ENCODE data around the gene VRK1.

Gene VRK1

DNA sequence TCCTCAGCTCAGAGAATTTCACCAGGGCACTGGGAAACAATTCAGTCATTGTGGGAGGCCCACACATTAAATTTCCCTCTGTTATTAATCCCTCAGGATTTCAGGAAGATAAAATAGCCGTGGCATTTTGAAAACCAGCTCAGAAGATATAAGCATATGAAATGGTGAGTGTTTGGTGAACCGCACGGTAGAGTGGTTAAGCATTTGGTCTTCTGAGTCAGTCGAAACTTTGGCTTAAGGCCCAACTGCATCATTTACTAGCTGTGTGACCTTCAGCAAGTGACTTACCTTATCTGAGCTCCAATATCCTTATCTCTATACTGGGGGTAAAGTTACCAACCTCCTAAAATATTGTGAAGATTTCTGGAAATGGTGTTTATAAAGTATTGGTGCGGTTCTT lies 5.2 kb upstream of the VRK1 start:
- DNase-seq, result no peak

DNA sequence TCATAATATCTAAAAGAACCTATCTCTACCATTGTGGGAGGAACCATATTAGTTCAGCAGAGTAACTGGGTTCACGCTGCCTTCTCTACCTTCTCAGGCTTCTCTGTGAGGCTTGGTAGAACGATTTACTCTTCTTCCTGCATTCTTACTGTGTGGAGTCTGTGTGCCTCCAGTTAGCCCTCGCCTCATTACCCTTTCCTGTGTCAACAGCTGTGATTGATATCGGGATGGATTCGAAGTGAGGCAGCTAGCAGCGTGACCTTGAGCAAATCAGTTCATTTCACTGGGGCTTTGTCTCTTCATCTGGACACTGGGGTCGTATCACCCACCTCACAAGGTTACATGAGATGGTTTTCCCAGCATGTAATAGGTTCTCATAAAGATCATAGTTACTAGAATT lies 4.6 kb upstream of the VRK1 start:
- no peak for DNase-seq

DNA sequence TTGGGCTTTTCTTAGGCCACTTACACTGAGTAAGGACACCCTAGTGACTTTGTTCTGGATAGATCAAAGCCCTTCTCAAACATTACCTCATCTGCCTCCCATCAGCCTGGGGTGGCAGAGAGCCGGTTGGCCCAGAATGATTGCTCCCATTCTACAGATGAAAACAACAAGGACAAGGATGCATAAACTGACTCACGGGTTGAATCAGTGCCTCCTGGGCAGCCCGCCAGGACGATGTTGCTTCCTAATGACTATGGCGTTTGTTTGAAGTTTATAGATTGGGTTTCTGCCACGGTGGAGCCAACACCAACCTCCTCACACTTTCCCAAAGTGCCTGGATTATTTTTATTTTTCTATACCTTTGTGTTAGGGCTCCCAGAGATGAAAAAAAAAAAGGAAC lies 3.6 kb upstream of the VRK1 start:
- DNase-seq, result no peak

DNA sequence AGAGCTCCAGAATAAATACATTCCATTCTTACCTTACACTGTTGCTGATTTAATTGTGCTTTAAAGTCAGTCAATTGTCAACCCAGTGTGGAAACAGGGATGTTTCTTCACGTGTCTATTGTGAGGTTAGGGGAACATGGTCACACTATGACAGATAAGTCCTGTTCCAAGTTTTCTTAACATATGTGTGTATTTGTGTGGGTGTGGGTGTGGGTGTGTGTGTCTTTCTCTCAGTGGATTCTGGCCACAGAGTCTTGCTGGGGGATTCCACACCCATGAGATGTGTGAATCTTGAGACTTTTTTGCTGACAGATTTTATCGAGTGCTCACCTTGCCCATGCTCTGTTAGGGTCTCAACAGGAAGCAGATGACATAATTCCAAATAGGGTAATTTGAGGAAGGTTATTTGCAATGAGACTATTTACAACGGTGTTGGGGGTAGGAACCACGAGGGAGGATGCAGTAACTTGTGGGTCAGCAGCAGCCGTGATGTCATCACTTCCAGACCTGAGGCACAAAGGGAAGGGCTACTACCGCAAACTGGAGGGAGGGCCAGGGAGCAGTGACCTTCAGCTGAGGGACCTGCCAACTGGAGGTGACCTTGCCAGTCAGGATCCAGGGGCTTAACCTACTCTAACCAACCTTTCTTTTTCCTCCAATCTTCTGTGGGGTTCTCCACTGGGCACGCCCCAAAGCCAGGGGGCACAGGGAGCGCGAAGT lies 1.9 kb upstream of the VRK1 start:
- no peak for DNase-seq

DNA sequence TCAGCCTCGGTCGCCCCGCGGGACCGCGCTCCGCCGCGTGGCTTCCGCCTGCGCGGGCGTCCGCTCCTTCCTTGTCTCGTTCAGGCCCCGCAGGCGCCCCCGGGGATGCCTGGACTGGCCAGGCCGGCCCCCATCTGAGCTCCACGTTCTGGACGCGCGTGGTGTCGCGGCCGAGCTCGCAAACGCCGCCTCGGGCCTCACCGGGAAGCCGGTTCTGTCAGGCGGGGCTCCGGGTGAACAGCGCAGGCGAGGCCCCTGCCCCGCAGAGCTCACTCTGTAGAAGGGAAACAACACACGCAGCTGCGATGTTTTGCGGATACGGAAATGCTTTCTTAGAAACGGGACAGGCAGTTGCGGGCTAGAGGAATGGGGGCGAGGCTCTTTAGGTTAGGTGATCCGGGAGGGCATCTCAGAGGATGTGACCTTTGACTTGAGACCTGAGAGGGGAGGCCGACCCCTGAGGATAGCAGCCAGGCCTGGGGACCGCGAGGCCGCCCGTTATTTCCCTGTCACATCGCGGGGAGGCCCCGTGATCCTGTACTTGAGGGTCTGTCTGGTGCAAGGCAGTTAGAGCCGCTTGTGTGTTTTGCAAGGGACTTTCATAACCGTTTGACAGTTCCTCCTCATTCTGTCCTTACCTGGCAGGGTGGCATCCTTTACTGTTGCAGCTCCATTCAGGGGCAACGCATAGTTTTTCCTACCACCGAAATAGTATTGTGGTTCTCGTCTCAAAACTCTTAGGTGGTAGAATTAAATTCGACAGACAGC lies 584 bp downstream of the VRK1 start:
- DNase-seq, result no peak

DNA sequence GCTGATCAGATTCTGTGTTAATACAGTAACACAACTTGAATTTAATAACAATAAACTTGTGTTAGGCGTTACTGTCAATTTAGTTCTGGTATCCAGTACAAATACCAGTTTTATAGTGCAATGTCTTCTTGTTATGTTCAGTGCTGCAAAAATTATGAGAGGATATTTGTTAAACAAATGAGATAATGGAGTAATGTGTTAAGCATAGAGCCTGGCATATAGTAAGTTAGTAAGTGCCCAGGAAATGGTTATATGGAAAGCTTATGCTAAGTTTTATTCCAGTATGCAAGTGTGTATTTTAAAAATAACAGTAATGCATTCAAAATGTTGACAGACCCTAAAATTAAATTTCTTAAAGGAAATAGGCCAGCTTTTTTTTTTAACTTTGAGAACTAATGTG lies 1.8 kb downstream of the VRK1 start:
- DNase-seq, result no peak

DNA sequence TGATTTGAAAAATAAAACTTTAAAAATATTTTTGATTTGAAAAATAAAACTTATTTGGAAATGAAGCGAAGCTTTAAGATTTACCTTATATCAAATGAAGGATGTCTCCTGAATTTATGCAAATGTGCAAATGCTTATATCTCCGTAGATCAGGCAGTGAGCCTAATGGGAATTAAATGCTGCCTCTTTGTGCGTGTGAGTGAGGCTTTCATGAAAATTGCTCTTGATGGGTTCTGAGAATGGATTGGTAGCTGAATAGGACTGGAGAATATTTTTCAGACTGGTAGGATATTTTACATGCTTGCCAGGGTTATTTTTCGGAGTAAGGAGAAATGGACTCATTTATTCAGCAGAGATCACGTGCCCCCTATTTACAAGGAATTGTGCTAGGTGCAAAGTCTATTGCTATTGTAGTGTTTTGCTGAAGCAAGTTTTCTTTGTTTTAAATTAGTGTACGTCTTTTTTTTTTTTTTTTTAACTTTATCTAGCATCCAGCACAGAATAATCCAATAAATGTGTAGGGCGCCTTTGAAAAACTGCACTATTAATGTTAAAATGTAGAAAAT lies 2.4 kb downstream of the VRK1 start:
- DNase-seq, result no peak

DNA sequence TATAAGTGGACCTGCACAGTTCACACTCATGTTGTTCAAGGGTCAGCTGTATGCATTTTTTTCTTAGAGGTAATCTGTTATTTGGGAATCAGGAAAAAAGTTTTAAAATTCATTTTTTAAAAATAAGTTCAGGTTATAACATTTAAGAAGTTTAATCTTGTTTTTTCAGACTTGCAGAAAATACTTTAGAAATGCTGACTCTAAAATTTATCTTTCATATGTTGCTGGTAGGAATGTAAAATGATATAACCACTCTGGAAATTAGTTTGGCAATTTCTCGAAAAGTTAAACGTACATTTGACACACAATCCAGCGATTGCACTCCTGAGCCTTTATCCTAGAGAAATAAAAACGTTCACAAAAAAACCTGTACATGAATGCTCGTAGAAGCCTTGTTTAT lies 4.7 kb downstream of the VRK1 start:
- DNase-seq, result no peak

DNA sequence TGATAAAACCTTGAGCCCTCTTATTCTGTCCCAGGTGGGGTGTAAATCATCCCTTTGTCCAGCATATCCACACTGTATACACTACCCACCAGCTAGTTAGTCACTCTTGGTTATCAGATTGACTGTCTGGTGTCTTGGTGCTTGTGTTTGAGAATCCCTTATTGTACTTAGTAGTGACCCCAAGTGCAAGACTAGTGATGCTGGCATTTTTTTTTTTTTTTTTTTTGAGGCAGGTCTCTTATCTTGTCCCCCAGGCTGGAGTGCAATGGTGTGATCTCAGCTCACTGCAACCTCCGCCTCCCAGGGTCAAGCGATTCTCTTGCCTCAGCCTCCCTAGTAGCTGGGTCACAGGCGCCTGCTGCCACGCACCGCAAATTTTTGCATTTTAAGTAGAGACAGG lies 5.8 kb downstream of the VRK1 start:
- no peak for DNase-seq

DNA sequence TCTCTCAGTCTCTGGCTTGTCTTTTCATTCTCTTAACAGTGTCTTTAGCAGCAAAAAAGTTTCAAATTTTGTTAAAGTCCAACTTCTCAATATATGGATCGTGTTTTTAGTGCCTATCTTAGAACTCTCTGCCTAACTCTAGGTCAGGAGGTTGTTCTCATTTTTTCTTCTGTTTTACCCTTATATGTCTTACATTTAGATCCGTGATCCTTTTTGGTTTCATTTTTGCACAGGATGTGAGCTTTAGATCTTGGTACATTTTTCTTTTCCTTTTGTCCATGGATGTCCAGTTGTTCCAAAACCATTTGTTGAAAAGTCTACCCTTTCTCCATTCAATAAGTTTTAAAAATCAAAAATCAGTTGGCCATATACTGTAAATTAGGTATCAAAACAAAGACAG lies 6.8 kb downstream of the VRK1 start:
- DNase-seq, result no peak

DNA sequence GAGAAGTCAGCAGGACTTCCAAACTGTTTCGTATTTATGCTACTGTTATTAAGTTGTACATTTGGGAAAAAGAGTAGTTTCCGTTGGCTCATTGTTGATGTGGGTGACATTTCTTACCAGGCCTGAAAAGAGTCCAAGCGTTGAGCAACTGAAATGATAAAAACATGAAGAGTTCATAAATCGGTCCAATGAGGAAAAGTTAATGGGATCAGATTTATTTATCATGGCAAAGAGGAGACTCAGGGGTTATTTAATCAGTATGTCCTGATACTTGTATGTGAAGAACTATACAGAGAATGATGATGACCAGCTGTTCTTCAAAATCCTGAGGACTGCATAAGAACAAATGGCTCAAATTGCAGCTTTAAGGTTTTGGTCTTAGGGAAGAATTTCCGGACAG lies 7.7 kb downstream of the VRK1 start:
- DNase-seq, result no peak

DNA sequence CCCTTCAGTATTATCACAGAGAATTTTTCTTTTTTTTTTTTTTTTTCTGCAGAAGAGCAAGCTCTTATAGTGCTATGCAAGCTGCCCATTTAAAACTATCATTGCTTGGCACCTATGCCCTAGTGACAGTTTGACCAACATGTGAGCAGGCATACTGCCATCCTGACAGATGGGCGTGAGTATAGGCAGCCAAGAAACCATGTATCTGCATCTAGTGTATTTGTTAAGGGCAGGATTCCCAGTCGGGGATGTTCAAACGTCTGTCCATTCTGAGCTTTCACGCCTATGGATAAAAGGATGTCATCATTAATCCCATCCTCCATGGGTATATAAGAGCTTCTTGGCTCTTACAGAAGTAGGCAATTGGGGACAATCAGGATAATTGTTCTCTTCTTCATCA lies 8.8 kb downstream of the VRK1 start:
- DNase-seq, result peak; percentile 56

DNA sequence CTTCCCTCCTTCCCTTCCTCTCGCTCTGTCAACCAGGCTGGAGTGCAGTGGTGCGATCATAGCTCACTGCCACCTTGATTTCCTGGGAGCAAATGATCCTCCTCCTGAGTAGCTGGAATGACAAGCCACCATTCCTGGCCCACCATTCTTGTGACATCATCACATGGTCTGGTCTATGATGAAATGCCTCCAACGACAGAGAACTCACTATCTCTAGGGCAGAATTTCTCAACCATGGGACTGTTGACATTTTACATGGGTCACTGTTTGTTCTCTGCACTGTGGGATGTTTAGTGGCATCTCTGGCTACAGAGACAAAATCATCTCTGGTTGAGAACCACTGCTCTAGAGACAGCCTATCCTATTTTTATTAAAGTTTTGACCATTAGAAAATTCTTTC lies 9.7 kb downstream of the VRK1 start:
- no peak for DNase-seq

DNA sequence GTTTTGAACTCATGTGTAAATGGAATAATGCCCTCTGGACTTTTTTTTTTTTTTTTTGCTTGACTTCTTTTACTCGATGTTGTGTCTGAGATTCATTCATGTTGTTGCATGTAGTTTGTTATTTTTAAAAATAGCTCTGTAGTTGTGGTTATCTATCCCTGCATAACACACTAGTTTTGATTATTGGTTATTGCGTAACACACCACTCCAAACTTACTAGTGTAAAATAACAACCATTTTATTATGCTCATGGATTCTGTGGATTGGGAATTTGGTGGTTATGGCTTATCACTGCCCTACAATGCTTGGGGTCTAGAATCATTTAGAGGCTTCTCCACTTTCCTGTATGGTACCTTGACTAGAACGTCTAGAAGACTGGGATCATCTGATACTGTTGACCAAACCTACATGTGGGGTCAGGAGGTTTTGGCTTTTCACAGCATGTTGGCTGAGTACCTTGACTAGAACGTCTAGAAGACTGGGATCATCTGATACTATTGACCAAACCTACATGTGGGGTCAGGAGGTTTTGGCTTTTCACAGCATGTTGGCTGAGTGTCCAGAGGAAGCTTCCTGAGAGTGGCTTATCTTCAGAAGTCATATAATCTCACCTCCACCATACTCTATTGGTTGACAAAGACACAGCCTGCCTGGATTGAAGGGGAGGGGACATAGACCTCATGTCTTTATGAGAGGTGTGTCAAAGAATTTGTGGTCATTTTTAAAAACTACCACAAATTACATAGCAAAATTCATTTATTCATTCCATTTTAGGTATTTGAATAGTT lies 11.6 kb downstream of the VRK1 start:
- no peak for DNase-seq

DNA sequence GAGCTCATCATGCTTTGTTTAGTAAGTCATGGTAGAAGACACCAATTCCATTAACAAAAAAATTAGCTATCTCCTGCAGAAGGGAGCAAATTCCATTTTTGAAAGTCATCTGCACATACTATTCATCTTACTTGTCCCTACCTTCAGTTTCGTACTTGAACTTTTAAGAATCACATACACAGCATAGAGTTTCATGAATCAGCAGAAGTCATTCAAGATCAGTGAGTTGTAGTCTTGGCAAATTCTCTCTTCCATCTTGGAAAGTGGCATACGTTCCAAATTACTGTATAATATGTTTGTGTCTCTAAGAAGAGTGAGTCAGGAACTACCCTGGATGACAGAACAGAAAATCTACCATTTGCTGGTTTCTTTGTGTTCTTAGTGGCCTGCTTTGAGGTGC lies 14.1 kb downstream of the VRK1 start:
- DNase-seq, result no peak

DNA sequence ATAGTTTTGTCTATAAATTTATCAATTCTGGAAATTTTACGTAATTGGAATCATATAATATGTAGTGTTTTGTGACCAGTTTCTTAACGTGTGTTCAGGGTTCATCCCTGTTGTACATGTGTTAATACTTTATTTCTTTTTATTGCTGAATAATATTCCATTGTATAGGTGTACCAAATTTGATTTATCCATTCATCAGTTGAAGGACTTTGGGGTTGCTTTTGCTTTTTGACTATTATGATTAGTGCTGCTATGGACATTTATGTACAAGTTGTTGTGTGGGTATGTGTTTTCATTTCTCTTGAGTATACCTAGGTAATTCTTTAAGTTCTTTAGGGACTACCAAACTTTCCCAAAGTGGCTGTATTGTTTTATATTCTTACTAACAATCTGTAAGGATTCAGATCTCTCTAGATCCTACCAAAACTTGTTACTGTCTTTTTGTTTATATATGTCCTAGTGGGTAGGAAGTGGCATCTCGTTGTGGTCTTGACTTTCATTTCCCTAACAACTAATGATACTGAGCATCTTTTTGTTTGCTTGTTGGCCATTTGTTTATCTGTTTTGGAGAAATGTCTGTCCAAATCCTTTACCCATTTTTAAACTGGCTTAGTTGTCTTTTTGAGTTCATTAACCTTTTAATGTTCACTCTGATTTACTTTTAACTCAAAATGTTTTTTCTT lies 14.9 kb downstream of the VRK1 start:
- no peak for DNase-seq

DNA sequence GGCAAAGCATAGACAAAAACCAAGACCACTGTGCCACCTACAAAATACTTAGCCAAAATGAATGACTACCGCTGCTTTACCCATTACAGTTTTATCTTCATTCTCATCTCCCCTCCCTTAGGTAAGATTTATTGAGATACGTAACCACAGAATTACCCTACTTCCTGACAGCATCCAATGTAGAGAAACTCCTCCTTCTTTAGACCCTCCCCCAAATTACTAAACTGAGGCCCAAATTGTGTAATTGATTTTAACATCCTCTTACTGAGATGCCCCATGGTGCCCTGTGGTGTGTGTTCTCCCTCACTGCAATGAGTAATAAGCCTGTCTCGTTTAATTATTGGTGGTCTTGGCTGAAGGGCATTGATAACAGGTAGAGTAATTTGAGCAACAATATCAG lies 19.1 kb downstream of the VRK1 start:
- DNase-seq, result no peak

DNA sequence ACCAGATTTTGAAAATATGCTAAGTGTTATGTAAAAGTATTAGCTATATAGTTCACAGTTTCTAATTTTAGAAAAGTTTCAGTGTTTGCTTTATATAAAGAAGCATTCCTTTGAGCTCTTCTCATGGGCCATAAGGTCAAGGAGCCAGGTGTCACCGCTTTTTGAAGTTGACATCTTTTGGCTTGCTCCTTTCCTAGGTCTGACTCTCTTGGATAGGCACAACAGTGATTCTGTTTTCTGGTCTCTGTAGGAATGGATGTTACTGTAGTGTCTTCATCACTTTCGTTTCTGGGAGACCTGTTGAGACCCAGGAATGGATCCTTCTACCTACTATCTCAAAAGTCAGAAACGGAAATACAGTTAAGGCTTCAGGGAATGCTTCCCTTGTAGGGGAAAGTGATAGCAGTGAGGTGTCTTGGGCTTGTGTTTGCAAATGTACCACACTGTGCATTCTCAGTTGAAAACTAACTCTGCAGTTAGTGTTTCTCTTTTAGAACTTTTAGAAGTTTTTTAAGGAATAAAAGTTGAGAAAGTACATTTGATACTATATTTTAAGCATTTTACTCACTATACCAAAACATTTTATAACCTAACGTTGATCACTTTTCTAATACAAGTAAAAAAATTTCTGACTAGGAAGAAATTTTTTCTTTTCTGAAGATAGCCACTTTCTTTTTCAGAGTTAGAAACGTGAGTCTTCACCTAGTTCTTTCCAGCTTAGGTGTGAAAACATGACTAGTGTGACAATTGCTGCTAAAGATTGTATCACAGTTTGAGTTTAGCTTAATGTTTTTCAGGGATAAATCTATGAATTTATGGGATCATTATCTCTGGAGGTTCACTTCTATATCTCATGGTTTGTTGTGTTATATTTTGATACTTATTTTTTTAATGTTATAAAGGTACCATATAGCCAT lies 20.8 kb downstream of the VRK1 start:
- no peak for DNase-seq

DNA sequence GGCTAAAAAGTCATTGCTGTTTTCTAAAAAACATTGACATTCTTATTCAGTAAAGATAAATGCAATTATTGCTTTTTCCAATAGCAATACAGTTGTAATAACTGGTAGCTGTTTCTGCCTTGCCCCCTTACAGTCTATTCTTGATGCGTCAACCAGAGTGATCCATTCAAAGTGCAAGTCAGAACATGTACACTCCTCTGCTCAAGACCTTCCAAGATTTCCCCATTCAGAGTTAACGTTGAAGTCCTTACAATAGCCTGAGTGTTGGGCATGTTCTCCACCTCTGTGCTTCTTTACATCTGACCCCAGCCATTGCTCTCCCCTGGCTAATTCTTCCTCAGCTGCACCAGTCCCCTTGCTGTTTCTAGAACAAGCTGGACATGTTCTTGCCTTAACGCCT lies 24.3 kb downstream of the VRK1 start:
- no peak for DNase-seq

DNA sequence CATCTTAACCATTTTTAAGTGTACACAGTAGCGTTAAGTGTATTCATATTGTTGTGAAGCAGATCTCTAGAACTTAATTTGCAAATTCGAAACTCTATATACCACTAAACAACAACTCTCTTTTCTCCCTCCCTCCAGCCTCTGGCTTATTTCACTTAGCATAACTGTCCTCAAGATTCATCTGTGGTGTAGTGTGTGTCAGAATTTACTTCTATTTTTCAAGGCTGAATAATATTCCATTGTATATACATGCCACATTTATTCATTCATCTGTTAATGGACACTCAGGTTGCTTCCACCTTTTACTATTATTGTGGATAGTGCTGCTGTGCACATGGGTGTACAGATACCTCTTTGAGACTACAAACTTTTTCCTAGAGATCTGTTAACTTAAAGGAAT lies 26.5 kb downstream of the VRK1 start:
- DNase-seq, result no peak

DNA sequence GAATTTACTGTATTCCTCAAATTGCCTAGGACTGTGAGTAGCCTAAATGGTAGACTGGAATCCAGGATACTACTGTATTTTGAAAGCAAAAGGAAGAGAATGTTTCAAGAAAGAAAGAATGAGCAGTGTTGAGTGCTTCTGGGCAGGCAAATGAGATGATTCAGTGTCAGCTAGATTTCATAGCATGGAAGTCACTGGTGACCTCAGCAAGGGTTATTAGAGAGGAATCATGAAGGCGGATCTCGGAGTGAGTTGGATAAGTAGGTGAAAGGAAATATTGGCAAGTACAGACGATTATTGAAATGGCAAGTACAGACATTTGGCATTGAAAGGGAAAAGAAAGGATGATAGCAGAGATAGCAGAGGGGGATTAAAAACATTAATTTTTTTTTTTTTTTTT lies 27.1 kb downstream of the VRK1 start:
- no peak for DNase-seq

DNA sequence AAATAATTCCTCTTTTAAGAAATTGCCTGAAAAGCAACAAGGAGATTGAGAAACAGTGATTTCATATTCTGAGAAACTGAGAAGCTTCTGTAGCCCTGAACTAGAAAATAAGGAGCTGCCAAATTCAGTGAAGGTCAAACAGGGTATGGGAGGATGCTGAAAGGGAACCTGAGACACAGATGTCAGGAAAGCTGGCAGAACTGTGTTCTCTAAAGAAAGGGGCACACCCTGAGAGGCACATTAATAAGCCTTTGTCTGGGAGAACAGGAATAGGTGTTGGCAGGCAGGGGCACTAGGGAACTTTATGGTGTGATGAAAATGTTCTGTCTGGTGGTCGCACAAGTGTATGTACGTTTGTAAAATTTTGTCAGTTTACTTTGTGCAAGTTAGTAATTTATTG lies 29.6 kb downstream of the VRK1 start:
- DNase-seq, result no peak
